Neural crest cell (in vitro differentiated cells): Measurements from ENCODE around the gene FKRP. TPM values are rescaled to one million over a fixed set of nuclear protein-coding genes. Genes with fewer than 3 reads are reported as not detected.
A peak's percentile ranks its signal among the peaks of the same experiment; 100 is the strongest.

Experiments used
- DNase-seq: peaks from one replicate; pipeline ENCODE4 v3.0.0; 2021; ENCODE audit warnings: low read depth, mixed read lengths, low spot score
- H3K27ac Mint-ChIP-seq: one replicate; pipeline ENCODE4 v1.8.0; 2021; ENCODE audit warnings: mild to moderate bottlenecking, mixed read lengths; ENCODE audit not compliant: unreplicated experiment
- H3K27me3 Mint-ChIP-seq: 2 replicates; pipeline ENCODE4 v1.8.0; 2021; ENCODE audit warnings: low read depth, mild to moderate bottlenecking, mixed read lengths
- H3K36me3 Mint-ChIP-seq: 2 replicates; pipeline ENCODE4 v1.8.0; 2021; ENCODE audit warnings: low read depth, mild to moderate bottlenecking, mixed read lengths
- H3K4me1 Mint-ChIP-seq: 2 replicates; pipeline ENCODE4 v1.8.0; 2021; ENCODE audit warnings: mixed read lengths
- H3K4me3 Mint-ChIP-seq: one replicate; pipeline ENCODE4 v1.8.0; 2021; ENCODE audit warnings: mild to moderate bottlenecking, mixed read lengths
- H3K9me3 Mint-ChIP-seq: 2 replicates; pipeline ENCODE4 v1.8.0; 2021; ENCODE audit warnings: mixed read lengths
- total RNA-seq: library from RNA; stranded (reverse); gene quantifications from 2 replicates; pipeline ENCODE4 v1.2.1, GENCODE V29; 2021
- TF ChIP-seq, protein P1 (sequence below): fragments of 200-600 bp; sonication (generic); conservative IDR thresholded peaks from 2 replicates; pipeline ENCODE4 v1.5.0; 2021; ENCODE audit warnings: antibody characterized with exemption, mild to moderate bottlenecking

Gene FKRP
- total RNA-seq, 1 donor from 2014 or later = 38.6 TPM

DNA sequence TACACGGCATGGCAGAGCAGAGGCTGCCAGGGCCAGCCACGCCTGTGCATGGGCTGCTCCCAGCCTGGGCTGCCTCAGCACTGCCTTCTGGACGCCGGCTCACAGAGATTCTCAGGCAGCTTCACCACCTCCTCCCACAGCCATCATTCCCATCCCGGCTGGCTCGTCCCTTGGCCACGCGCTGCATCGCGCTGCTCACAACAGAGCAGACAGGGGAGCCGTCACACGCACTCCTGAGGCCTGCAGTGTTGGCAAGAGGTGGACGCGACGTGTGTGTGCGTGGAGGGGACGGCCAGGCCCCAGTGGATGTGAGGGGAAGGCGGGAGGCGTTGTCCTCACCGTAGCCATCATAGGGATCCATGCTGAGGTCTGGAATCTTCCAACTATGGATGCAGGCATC lies 21.4 kb upstream of the FKRP start:
- Mint-ChIP-seq H3K36me3 (peaks cover 8% of the 10 kb centered on the region), H3K27me3 (no peaks in the 10 kb centered on the region), H3K4me1 (peaks cover 7% of the 10 kb centered on the region), H3K9me3 (no peaks in the 10 kb centered on the region), H3K4me3 (no peak overlapping the region), H3K27ac (no peak overlapping the region)
- no peak for DNase-seq
- TF ChIP-seq, protein P1, sequence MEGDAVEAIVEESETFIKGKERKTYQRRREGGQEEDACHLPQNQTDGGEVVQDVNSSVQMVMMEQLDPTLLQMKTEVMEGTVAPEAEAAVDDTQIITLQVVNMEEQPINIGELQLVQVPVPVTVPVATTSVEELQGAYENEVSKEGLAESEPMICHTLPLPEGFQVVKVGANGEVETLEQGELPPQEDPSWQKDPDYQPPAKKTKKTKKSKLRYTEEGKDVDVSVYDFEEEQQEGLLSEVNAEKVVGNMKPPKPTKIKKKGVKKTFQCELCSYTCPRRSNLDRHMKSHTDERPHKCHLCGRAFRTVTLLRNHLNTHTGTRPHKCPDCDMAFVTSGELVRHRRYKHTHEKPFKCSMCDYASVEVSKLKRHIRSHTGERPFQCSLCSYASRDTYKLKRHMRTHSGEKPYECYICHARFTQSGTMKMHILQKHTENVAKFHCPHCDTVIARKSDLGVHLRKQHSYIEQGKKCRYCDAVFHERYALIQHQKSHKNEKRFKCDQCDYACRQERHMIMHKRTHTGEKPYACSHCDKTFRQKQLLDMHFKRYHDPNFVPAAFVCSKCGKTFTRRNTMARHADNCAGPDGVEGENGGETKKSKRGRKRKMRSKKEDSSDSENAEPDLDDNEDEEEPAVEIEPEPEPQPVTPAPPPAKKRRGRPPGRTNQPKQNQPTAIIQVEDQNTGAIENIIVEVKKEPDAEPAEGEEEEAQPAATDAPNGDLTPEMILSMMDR = no peak

DNA sequence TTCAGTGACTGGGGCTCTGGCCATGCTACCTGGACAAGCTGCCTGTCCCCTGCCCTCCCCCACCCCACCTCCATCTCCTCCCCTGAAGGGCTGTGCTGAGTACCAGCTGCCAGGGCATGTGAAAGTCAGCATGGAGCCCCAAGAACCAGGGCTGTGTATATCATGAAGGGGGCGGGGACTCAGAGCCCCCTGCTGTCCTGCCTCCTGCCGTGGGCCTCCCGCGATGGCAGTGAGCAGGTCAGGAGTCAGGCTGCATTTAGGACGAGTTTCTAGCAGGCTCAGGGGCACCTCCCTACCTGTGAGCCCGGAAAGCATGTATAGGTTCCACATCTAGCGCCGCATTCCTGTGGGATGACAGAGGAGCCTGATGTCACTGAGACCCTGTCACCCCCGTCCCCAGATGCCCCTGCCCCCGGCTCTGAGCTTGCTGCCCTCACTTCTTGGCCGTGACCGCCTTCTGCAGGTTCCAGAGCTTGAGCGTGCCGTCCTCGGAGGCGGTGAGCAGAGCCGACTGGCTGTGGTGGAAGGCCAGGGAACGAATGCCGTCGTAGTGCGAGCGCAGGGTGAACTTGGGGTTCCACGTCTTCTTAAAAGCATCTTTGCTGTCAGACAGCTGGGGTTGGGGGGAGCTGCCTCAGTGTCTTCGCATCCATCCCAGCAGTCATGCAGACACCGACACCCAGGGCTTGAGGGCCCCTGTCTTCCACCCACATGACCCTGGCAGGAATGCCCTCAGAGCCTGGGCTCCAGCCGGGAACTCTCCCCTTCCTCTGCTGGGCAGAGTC lies 20.6 kb upstream of the FKRP start:
- peak overlapping the region; percentile 50 for H3K27ac Mint-ChIP-seq
- TF ChIP-seq, protein P1 = no peak
- no peaks in the 10 kb centered on the region for H3K9me3 Mint-ChIP-seq
- no peak for DNase-seq
- H3K36me3 Mint-ChIP-seq = peaks cover 8% of the 10 kb centered on the region
- H3K4me1 Mint-ChIP-seq = peaks cover 7% of the 10 kb centered on the region
- H3K27me3 Mint-ChIP-seq = no peaks in the 10 kb centered on the region
- no peak overlapping the region for H3K4me3 Mint-ChIP-seq

DNA sequence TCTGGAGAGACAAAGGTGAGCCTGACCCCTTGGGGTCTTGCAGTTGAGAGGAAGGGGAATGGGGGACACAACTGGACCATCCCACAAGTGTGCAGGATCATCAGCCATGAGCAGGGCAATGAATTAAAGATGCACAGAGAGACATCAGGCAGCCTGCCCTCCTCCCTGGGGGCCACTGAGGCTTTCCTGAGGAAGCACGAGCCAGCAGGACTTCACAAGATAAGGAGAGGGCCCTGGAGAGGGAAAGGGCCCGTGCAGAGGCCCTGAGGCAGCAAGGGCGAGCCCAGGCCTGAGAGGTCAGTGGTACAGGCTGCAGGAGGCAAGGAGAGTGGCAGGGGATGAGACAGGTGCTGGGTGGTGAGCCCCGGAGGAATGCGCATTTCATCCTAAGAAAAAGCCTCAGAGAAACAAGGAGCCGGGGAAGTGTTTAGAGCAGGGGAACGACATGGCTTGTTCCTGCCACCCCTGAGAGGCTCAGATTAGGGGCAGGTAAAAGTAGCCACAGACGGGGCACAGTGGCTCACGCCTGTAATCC lies 19.9 kb upstream of the FKRP start:
- Mint-ChIP-seq H3K4me3 (no peak overlapping the region), H3K27me3 (no peaks in the 10 kb centered on the region), H3K27ac (no peak overlapping the region), H3K9me3 (no peaks in the 10 kb centered on the region), H3K36me3 (peaks cover 10% of the 10 kb centered on the region), H3K4me1 (peaks cover 7% of the 10 kb centered on the region)
- no peak for DNase-seq
- TF ChIP-seq, protein P1 = no peak

DNA sequence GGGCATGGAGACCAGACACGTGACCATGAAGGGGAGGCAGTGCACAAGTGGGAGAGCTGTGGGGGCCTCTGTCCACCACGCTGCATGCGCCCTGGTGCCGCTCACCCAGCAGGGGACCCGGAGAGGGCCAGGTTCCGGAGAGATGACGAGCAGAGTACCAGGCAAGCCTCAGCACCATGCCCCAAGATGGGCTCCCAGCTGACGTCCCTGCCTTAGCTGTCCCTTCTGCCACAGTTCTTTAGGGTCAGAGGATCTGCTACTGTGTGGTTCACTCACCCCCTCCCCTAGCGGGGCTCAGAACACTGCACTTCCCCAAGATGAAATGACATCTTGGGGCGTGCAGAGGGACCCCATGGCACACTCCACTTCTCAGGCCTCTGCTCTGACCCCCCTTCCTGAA lies 19.3 kb upstream of the FKRP start:
- H3K4me1 Mint-ChIP-seq = peaks cover 7% of the 10 kb centered on the region
- TF ChIP-seq, protein P1 = no peak
- DNase-seq = no peak
- H3K27ac Mint-ChIP-seq = no peak overlapping the region
- H3K36me3 Mint-ChIP-seq = peaks cover 11% of the 10 kb centered on the region
- no peaks in the 10 kb centered on the region for H3K27me3 Mint-ChIP-seq
- no peaks in the 10 kb centered on the region for H3K9me3 Mint-ChIP-seq
- no peak overlapping the region for H3K4me3 Mint-ChIP-seq

GRCh38 chr19:46726971-46727501 lies 18.8 kb upstream of the FKRP start:
- DNase-seq = no peak
- Mint-ChIP-seq H3K27me3 (no peaks in the 10 kb centered on the region), H3K4me3 (no peak overlapping the region), H3K4me1 (peaks cover 7% of the 10 kb centered on the region), H3K36me3 (peaks cover 10% of the 10 kb centered on the region), H3K9me3 (no peaks in the 10 kb centered on the region), H3K27ac (no peak overlapping the region)
- TF ChIP-seq, protein P1 = no peak
